SU-DHL-6 (cell line): Measurements from ENCODE around the gene ACTG1.

Source experiments
- EZH2phosphoT487 ChIP-seq: fragments of 200-600 bp; sonication (generic), shearing (Covaris generic); conservative IDR thresholded peaks from 2 replicates; pipeline ENCODE4 v1.6.1; 2018; ENCODE audit warnings: mild to moderate bottlenecking, antibody characterized with exemption, low read length, moderate library complexity, mixed read lengths
- TF ChIP-seq, protein P1 (sequence below): fragments of 200-600 bp; sonication (generic); IDR thresholded peaks from one replicate; pipeline ENCODE4 v1.5.1; 2017; ENCODE audit warnings: antibody characterized with exemption, mild to moderate bottlenecking, low read length, moderate library complexity; ENCODE audit not compliant: insufficient read depth, poor library complexity, severe bottlenecking

DNA sequence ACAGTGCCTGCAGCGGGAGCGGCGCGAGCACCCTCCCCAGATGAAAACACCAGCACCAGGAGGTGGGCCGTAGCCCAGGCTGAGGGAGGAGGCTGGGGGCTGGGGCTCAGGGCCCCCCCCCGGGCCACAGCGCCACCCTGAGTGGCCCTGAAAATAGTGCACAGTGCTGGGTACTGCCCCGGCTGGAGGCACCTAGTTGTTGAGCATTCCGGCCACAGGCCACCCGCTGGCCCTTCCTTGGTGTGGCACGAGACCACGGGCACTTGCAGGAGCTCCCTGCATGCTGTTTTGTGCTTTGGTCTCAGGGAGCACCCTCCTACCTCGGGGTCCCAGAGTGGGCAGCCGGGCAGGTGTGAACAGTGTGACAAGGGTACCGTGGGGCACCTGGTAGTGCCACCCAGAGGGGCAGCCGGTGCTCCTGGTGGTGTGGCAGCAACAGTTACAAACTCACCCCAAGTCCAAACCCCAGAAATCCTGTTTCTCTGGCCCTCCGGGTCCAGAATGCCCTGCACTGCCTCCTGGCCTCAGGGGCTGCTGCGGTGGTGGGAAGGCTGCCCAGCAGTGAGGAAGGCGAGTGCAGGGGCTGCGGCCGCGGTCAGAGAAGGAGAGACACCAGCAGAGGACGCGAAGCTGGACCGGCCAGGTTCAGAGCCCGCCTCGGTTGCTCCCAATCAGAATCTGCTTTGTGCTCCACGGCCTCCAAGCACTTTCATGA, 27.5 kb upstream of the ACTG1 start:
- TF ChIP-seq, protein P1, sequence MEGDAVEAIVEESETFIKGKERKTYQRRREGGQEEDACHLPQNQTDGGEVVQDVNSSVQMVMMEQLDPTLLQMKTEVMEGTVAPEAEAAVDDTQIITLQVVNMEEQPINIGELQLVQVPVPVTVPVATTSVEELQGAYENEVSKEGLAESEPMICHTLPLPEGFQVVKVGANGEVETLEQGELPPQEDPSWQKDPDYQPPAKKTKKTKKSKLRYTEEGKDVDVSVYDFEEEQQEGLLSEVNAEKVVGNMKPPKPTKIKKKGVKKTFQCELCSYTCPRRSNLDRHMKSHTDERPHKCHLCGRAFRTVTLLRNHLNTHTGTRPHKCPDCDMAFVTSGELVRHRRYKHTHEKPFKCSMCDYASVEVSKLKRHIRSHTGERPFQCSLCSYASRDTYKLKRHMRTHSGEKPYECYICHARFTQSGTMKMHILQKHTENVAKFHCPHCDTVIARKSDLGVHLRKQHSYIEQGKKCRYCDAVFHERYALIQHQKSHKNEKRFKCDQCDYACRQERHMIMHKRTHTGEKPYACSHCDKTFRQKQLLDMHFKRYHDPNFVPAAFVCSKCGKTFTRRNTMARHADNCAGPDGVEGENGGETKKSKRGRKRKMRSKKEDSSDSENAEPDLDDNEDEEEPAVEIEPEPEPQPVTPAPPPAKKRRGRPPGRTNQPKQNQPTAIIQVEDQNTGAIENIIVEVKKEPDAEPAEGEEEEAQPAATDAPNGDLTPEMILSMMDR = no peak
- no peak for TF ChIP-seq EZH2phosphoT487
